Vagina (tissue), 2 donors: ENCODE results near the gene LY6G5B.

Experiments used
- CTCF ChIP-seq, 3 experiments: fragments of 450-650 bp in 2 of 3; fragments of 200-600 bp in 1 of 3; sonication (generic) in 1 of 3; IDR thresholded peaks; one replicate each; pipeline ENCODE4 v1.5.1; 2017 to 2019; ENCODE audit warnings: antibody characterized with exemption in 3 of 3, mild to moderate bottlenecking in 2 of 3, moderate library complexity in 2 of 3
- POLR2A ChIP-seq, 2 donors: fragments of 450-650 bp; IDR thresholded peaks; one replicate each; pipeline ENCODE4 v1.6.1; 2017; ENCODE audit warnings: antibody characterized with exemption in 2 of 2, mild to moderate bottlenecking in 2 of 2, moderate library complexity in 2 of 2

- no peak for TF ChIP-seq CTCF (IDR thresholded peaks at IDR 0.05)
- TF ChIP-seq POLR2A (IDR thresholded peaks at IDR 0.05) = no peak
Observed at GRCh38 chr6:31658158-31658688, 11.6 kb upstream of the LY6G5B start.
